Measurements from ENCODE around the gene OXLD1. TPM values are rescaled to one million over a fixed set of nuclear protein-coding genes. Genes with fewer than 3 reads are reported as not detected.
A peak's percentile ranks its signal among the peaks of the same experiment; 100 is the strongest.

The OXLD1 gene
- total RNA-seq, 5 donors from 2014 or later (not counting 1 experiment from before 2014, with no cell fraction given): 34.1 to 93.3 (median 68.1) TPM

DNA sequence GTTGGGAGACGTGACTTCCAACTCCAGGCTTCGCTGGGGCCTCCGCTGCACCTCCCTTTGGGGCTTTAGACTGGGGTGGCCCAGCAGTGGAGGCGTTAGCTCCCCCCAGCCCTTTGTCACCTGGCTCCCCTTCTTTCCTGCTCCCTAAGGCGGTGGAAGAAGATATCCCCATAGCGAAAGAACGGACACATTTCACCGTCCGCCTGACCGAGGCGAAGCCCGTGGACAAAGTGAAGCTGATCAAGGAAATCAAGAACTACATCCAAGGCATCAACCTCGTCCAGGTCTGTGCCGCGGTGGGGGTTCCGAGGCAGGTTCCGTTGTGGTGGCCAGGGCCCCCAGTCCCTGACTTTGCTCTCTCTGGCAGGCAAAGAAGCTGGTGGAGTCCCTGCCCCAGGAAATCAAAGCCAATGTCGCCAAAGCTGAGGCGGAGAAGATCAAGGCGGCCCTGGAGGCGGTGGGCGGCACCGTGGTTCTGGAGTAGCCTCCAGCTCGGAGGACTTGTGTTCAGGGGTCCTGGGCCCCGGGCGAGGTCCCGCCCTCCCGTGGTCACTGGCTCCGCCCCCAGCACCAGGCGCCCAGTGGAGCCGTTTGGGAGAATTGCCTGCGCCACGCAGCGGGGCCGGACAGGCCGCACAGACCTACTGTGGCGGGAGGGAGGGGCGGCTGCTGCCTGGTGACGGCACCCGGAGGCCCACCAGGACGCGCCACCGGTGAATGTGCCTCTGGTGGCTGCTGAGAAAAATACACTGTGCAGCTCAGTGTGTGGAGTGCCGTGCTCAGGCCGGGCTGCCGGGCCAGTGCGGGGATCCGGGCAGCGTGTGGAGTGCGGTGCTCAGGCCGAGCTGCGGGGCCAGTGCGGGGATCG lies 40.6 kb upstream of the OXLD1 start:
- Histone ChIP-seq H3K27ac (ENCODE audit: low read length) (no peak overlapping the region), H3K9me3 (no peaks in the 10 kb centered on the region), H3K4me1 (ENCODE audit: control insufficient read depth in 1 of 2, extremely low read depth in 1 of 2, insufficient read depth in 2 of 2, low read length in 2 of 2) (peaks cover 14 to 41% of the 10 kb centered on the region in 2 experiments), H3K36me3 (ENCODE audit: control insufficient read depth in 2 of 2, extremely low read depth in 1 of 2, insufficient read depth in 1 of 2, low read length in 1 of 2) (peaks cover 13 to 19% of the 10 kb centered on the region in 2 donors), H3K4me3 (ENCODE audit: control insufficient read depth in 1 of 2, extremely low read depth in 1 of 2, low read length in 1 of 2) (no peak overlapping the region), H3K27me3 (replicated peaks in 1 of 2; ENCODE audit: control insufficient read depth in 2 of 2, extremely low read depth in 1 of 2, insufficient read depth in 2 of 2, low read length in 1 of 2) (peaks cover 0 to 3% of the 10 kb centered on the region in 2 experiments)
- WGBS (ENCODE audit: insufficient coverage): 92% methylated on average over 52 of the region's 54 CpGs
- H3K27ac Mint-ChIP-seq: no peak overlapping the region
- DNase-seq: no peak
- H3K9me3 Mint-ChIP-seq: no peaks in the 10 kb centered on the region
- peaks cover 15% of the 10 kb centered on the region for H3K36me3 Mint-ChIP-seq
- no peak overlapping the region for H3K4me3 Mint-ChIP-seq
- ChIA-PET POLR2A (interaction anchor here in 1 of 2 donors (0.6 kb wide), 1 partner anchor 189 kb away, joined by 5 read pairs; no protein-coding TSS in a partner anchor), CTCF (no interaction called here)
- ATAC-seq (replicated peaks in 1 of 4): no peak
- no peaks in the 10 kb centered on the region for H3K27me3 Mint-ChIP-seq
- peaks cover 16 to 38% (median 29%) of the 10 kb centered on the region in 3 donors for H3K4me1 Mint-ChIP-seq

DNA sequence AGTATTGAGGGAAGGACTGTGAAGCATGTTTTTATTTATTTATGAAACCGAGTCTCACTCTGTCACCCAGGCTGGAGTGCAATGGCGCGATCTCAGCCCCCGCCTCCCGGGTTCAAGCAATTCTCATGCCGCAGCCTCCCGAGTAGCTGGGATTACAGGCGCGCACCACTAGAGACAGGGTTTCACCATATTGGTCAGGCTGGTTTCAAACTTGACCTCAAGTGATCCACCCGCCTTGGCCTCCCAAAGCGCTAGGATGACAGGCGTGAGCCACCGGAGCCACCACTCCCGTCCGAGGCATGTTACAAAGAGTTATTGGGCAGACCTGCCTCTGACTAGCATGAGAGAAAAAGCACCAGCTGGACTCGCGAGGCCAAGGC lies 39.8 kb upstream of the OXLD1 start:
- H3K4me3 Mint-ChIP-seq: peak overlapping the region in 1 of 3 donors; percentile 17
- H3K9me3 Mint-ChIP-seq: no peaks in the 10 kb centered on the region
- Histone ChIP-seq H3K9me3 (no peaks in the 10 kb centered on the region), H3K4me3 (ENCODE audit: control insufficient read depth in 1 of 2, extremely low read depth in 1 of 2, low read length in 1 of 2) (no peak overlapping the region), H3K27me3 (replicated peaks in 1 of 2; ENCODE audit: control insufficient read depth in 2 of 2, extremely low read depth in 1 of 2, insufficient read depth in 2 of 2, low read length in 1 of 2) (peaks cover 0 to 3% of the 10 kb centered on the region in 2 experiments), H3K4me1 (ENCODE audit: control insufficient read depth in 1 of 2, extremely low read depth in 1 of 2, insufficient read depth in 2 of 2, low read length in 2 of 2) (peaks cover 15 to 44% of the 10 kb centered on the region in 2 experiments), H3K27ac (ENCODE audit: low read length) (no peak overlapping the region), H3K36me3 (ENCODE audit: control insufficient read depth in 2 of 2, extremely low read depth in 1 of 2, insufficient read depth in 1 of 2, low read length in 1 of 2) (peaks cover 14 to 24% of the 10 kb centered on the region in 2 donors)
- CTCF ChIA-PET: no interaction called here
- POLR2A ChIA-PET: no interaction called here
- 98% methylated on average over 16 of the region's 17 CpGs for WGBS (ENCODE audit: insufficient coverage)
- peaks cover 15% of the 10 kb centered on the region for H3K36me3 Mint-ChIP-seq
- H3K4me1 Mint-ChIP-seq: peaks cover 22 to 39% (median 31%) of the 10 kb centered on the region in 3 donors
- H3K27ac Mint-ChIP-seq: no peak overlapping the region
- no peak for ATAC-seq (replicated peaks in 1 of 4)
- no peaks in the 10 kb centered on the region for H3K27me3 Mint-ChIP-seq
- DNase-seq: no peak

DNA sequence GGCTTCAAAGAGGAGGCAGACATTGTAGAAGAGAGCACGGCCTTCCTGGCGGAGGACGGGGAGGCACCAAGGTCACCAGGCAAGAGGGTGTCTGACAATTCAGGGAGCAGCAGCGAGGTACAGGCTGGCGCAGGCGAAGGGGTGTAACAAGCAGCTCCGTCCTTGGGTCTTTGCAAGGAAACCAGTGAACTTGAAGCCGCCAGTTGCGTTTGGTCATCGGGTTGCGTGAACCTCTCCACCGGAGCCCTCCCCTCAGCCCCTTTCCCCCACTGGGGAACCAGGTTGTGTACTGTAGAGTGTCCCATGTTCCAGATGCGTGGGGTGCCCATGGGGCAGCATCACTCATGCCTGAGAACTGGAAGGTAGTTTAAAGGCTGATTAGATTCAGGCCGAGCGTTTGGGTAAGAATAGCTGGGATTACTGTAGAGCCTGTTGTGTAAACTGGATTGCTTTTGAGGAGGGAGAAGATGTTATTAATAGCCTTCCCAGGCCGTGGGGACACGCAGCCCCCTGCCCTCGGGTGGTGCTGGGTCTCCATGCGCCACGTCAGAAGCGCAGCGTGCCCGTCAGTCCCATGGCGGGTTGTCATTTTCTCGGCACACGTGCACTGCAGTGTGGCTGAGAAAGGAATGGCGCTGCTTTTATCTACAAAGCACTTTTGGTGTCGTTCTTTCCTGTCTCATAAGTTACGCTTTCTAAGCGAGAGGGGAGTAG lies 39.3 kb upstream of the OXLD1 start:
- DNase-seq (no peak), ATAC-seq (replicated peaks in 1 of 4) (no peak)
- Mint-ChIP-seq H3K36me3 (peaks cover 19% of the 10 kb centered on the region), H3K4me3 (peak overlapping the region in 2 of 3 donors; percentile 34 to 43), H3K9me3 (no peaks in the 10 kb centered on the region), H3K27me3 (no peaks in the 10 kb centered on the region), H3K27ac (no peak overlapping the region), H3K4me1 (peaks cover 22 to 39% (median 31%) of the 10 kb centered on the region in 3 donors)
- Histone ChIP-seq H3K9me3 (no peaks in the 10 kb centered on the region), H3K36me3 (ENCODE audit: control insufficient read depth in 2 of 2, extremely low read depth in 1 of 2, insufficient read depth in 1 of 2, low read length in 1 of 2) (peaks cover 18 to 30% of the 10 kb centered on the region in 2 donors), H3K27ac (ENCODE audit: low read length) (no peak overlapping the region), H3K4me3 (ENCODE audit: control insufficient read depth in 1 of 2, extremely low read depth in 1 of 2, low read length in 1 of 2) (no peak overlapping the region), H3K27me3 (replicated peaks in 1 of 2; ENCODE audit: control insufficient read depth in 2 of 2, extremely low read depth in 1 of 2, insufficient read depth in 2 of 2, low read length in 1 of 2) (no peaks in the 10 kb centered on the region), H3K4me1 (ENCODE audit: control insufficient read depth in 1 of 2, extremely low read depth in 1 of 2, insufficient read depth in 2 of 2, low read length in 2 of 2) (peaks cover 9 to 44% of the 10 kb centered on the region in 2 experiments)
- POLR2A ChIA-PET: no interaction called here
- CTCF ChIA-PET: no interaction called here
- 89% methylated on average over 21 of the region's 30 CpGs for WGBS (ENCODE audit: insufficient coverage)

DNA sequence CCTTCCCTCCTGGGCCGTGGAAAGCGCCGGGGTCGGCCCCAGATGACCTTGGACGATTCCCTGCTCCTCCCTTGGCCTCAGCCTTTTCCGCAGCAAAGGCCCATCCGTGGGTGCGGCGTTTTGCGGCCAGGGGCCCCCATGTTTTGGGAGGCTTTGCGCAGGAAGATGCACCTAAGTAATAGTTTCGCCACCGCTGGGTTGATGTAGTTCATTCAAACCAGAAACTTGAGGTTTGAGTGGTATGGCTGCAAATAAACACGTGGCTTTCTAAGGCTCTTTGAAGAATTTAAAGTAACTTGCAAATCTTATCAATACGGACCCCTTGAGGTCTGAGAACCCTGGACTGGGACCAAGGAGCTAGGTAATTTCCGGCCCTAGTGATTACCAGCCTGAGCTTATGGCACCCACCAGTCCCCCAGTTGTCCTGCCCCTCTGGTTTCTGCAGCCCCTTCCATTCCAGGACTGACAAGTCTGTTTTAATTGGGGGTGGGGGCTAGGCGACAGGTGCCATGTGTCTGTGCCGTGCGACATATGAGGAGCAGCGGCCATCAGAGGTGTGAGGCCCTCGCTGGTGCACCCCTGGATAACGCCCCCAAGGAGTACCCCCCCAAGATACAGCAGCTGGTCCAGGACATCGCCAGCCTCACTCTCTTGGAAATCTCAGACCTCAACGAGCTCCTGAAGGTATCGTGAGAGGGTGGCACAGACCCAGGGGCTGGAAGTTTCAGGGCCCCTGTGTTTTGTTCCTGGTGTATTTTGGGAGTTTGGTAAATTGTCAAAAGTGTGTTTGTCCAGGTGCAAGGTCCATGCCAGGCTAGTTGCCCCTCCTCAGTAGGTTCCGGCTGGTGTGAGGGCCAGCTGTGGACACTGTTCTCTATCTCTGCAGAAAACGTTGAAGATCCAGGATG lies 37.6 kb upstream of the OXLD1 start:
- DNase-seq (peak in 2 of 35 experiments; percentile 13 to 52), ATAC-seq (replicated peaks in 1 of 4) (peak in 3 of 4 experiments; percentile 3 to 17 (median 3))
- Mint-ChIP-seq H3K36me3 (peaks cover 22% of the 10 kb centered on the region), H3K4me1 (peaks cover 21 to 33% (median 27%) of the 10 kb centered on the region in 3 donors), H3K4me3 (peak overlapping the region; percentile 79 to 91 (median 87)), H3K27me3 (no peaks in the 10 kb centered on the region), H3K27ac (peak overlapping the region; percentile 19 to 64), H3K9me3 (no peaks in the 10 kb centered on the region)
- Histone ChIP-seq H3K27ac (ENCODE audit: low read length) (peak overlapping the region; percentile 45), H3K36me3 (ENCODE audit: control insufficient read depth in 2 of 2, extremely low read depth in 1 of 2, insufficient read depth in 1 of 2, low read length in 1 of 2) (peaks cover 18 to 38% of the 10 kb centered on the region in 2 donors), H3K9me3 (no peaks in the 10 kb centered on the region), H3K4me1 (ENCODE audit: control insufficient read depth in 1 of 2, extremely low read depth in 1 of 2, insufficient read depth in 2 of 2, low read length in 2 of 2) (peaks cover 9 to 35% of the 10 kb centered on the region in 2 experiments), H3K27me3 (replicated peaks in 1 of 2; ENCODE audit: control insufficient read depth in 2 of 2, extremely low read depth in 1 of 2, insufficient read depth in 2 of 2, low read length in 1 of 2) (no peaks in the 10 kb centered on the region), H3K4me3 (ENCODE audit: control insufficient read depth in 1 of 2, extremely low read depth in 1 of 2, low read length in 1 of 2) (peak overlapping the region; percentile 85 to 88)
- ChIA-PET POLR2A (no interaction called here), CTCF (no interaction called here)
- 36% methylated on average over 20 of the region's 27 CpGs for WGBS (ENCODE audit: insufficient coverage)

DNA sequence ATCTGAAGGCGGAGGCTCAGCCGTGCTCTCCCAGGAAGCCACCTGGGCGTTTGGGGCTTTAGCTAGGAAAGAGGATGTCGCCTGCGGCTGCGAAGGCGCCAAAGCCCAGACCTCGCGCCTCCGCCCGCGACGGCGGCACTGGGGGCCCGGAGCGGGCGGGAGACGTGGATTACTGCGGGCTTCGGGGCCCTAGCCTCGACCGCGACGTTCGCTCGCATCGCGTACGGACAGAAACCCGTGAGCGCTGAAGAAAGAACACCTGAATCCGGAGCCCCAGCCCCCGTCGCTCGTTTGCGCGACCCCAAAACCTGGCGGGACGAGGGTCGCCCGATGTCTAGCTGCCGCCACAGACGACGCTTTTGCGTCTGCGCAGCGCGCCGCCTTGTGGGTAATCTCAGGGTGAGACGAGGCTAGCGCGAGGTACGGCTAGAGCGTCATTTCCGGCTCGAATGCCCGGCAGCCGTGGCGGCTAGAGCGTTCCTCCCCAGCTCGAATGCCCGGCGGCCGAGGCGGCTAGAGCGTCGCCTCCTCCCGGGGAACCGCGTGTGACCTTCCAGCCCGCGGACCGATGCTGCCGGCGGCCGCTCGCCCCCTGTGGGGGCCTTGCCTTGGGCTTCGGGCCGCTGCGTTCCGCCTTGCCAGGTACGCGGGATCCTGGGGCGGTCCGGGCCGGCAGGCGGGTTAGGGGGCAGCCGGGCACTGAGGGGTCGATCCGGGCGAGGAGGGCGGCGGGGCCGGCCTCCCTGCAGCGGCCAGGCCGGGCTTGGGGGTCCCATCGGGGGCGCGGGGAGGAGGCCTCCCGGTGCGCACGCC lies 36.7 kb upstream of the OXLD1 start, which contains the start of gene MRPL12:
Gene MRPL12 (plus strand): TSS at position 434 of the 813 bp plus-strand sequence. CDS start 135 bp downstream, at position 569.
- H3K4me3 ChIP-seq (ENCODE audit: control insufficient read depth in 1 of 2, extremely low read depth in 1 of 2, low read length in 1 of 2): peak within 1 kb of the TSS; percentile 85 to 88
- peak; percentile 66 to 94 (median 82) for DNase-seq

More for the DNA sequence above, 36.7 kb upstream of the OXLD1 start, which contains the start of gene MRPL12:
- Histone ChIP-seq H3K27me3 (replicated peaks in 1 of 2; ENCODE audit: control insufficient read depth in 2 of 2, extremely low read depth in 1 of 2, insufficient read depth in 2 of 2, low read length in 1 of 2) (no peaks in the 10 kb centered on the region), H3K9me3 (no peaks in the 10 kb centered on the region), H3K4me1 (ENCODE audit: control insufficient read depth in 1 of 2, extremely low read depth in 1 of 2, insufficient read depth in 2 of 2, low read length in 2 of 2) (peaks cover 9 to 35% of the 10 kb centered on the region in 2 experiments), H3K36me3 (ENCODE audit: control insufficient read depth in 2 of 2, extremely low read depth in 1 of 2, insufficient read depth in 1 of 2, low read length in 1 of 2) (peaks cover 16 to 44% of the 10 kb centered on the region in 2 donors), H3K27ac (ENCODE audit: low read length) (peak within 1 kb of the TSS; percentile 85)
- ChIA-PET CTCF (no interaction called here), POLR2A (interaction anchor here in 1 of 2 donors (0.6 kb wide), 1 partner anchor 153 kb away, joined by 3 read pairs; no protein-coding TSS in a partner anchor)
- Mint-ChIP-seq H3K4me1 (peaks cover 21 to 33% (median 29%) of the 10 kb centered on the region in 3 donors), H3K36me3 (peaks cover 27% of the 10 kb centered on the region), H3K27me3 (no peaks in the 10 kb centered on the region), H3K9me3 (no peaks in the 10 kb centered on the region), H3K4me3 (peak within 1 kb of the TSS; percentile 87 to 91 (median 88)), H3K27ac (peak within 1 kb of the TSS; percentile 89 to 90)
- peak; percentile 89 to 92 (median 92) for ATAC-seq (replicated peaks in 1 of 4)
- WGBS (ENCODE audit: insufficient coverage): under 1% methylated on average over 102 of the region's 102 CpGs

Measured in T-cell (primary cell).